Activated gamma-delta T cell (primary cell): ENCODE measurements around the gene SOX8.
"Not testable (repeated sequence)": the region's sequence is repeated elsewhere in the genome, so short reads cannot be mapped to it uniquely, and the experiment has no call there.

Experiments used
- DNase-seq: peaks from one replicate; lab custom pipeline; 2025; lab: John Stamatoyannopoulos, UW

Gene SOX8

GRCh38 chr16:1007284-1007850, 25.8 kb downstream of the SOX8 start:
- no peak for DNase-seq

- DNase-seq = no peak
These were observed 26.5 kb downstream of the SOX8 start for GRCh38 chr16:1008085-1008484.

GRCh38 chr16:1009358-1010150, 28.0 kb downstream of the SOX8 start:
- no peak for DNase-seq

GRCh38 chr16:1010251-1010650, 28.7 kb downstream of the SOX8 start:
- no peak for DNase-seq

GRCh38 chr16:1010815-1011214, 29.2 kb downstream of the SOX8 start:
- DNase-seq = no peak

GRCh38 chr16:1011316-1012082, 29.9 kb downstream of the SOX8 start:
- no peak for DNase-seq

GRCh38 chr16:1012135-1012534, 30.6 kb downstream of the SOX8 start:
- no peak for DNase-seq

GRCh38 chr16:1012722-1013592, 31.4 kb downstream of the SOX8 start:
- no peak for DNase-seq

GRCh38 chr16:1013593-1013900, 32.0 kb downstream of the SOX8 start:
- DNase-seq = no peak

GRCh38 chr16:1014221-1014620, 32.7 kb downstream of the SOX8 start:
- no peak for DNase-seq

- DNase-seq = no peak
These were observed 33.4 kb downstream of the SOX8 start for GRCh38 chr16:1014771-1015495.

- DNase-seq = no peak
These were observed 37.1 kb downstream of the SOX8 start for GRCh38 chr16:1018447-1019198.

- no peak for DNase-seq
These were observed 37.9 kb downstream of the SOX8 start for GRCh38 chr16:1019231-1020090.

- no peak for DNase-seq
These were observed 38.5 kb downstream of the SOX8 start for GRCh38 chr16:1020091-1020399.

GRCh38 chr16:1020591-1020990, 39.0 kb downstream of the SOX8 start:
- no peak for DNase-seq

GRCh38 chr16:1021553-1022160, 40.1 kb downstream of the SOX8 start:
- DNase-seq = no peak

GRCh38 chr16:1022466-1022865, 40.9 kb downstream of the SOX8 start:
- DNase-seq = no peak

GRCh38 chr16:1024138-1024537, 42.6 kb downstream of the SOX8 start:
- DNase-seq = no peak

- not testable (repeated sequence) for DNase-seq
These were observed 43.7 kb downstream of the SOX8 start for GRCh38 chr16:1025183-1025809.
